HepG2 (cell line): ENCODE data around the gene YY1. TPM values are rescaled to one million over a fixed set of nuclear protein-coding genes. Genes with fewer than 3 reads are reported as not detected.

Source experiments
- CBX5 ChIP-seq: sonication (generic); formaldehyde crosslinking; IDR thresholded peaks from 2 replicates; pipeline ENCODE4 v1.4.0; 2020; ENCODE audit warnings: missing genetic modification reagents, borderline replicate concordance
- FOXA1 ChIP-seq, 2 experiments: fragments of 450-650 bp in 1 of 2; sonication (generic) in 1 of 2; formaldehyde crosslinking in 1 of 2; IDR thresholded peaks; 2 replicates each; pipeline versions ENCODE4 v1.4.0 to v1.6.1; 2016 to 2020; ENCODE audit warnings: missing genetic modification reagents in 1 of 2
- GPBP1L1 ChIP-seq: sonication (generic); formaldehyde crosslinking; IDR thresholded peaks from 2 replicates; pipeline ENCODE4 v1.5.0; 2020; ENCODE audit warnings: mild to moderate bottlenecking, missing genetic modification reagents
- HDAC2 ChIP-seq: sonication (generic); formaldehyde crosslinking; IDR thresholded peaks from 2 replicates; pipeline ENCODE4 v1.4.0; 2020; ENCODE audit warnings: missing genetic modification reagents
- ISX ChIP-seq: sonication (generic); formaldehyde crosslinking; conservative IDR thresholded peaks from 2 replicates; pipeline ENCODE4 v1.5.0; 2020; ENCODE audit warnings: missing genetic modification reagents
- KDM3A ChIP-seq: IDR thresholded peaks from 2 replicates; pipeline ENCODE4 v1.6.1; 2018; ENCODE audit warnings: low read depth, missing compliant biosample characterization
- RXRA ChIP-seq: sonication (generic); formaldehyde crosslinking; IDR thresholded peaks from 2 replicates; pipeline ENCODE4 v1.5.1; 2020; ENCODE audit warnings: missing genetic modification reagents
- TERF1 ChIP-seq: sonication (generic); formaldehyde crosslinking; IDR thresholded peaks from 2 replicates; pipeline ENCODE4 v1.8.0; 2022; ENCODE audit warnings: mild to moderate bottlenecking, missing genetic modification reagents, moderate library complexity
- ZFY ChIP-seq: sonication (generic); formaldehyde crosslinking; IDR thresholded peaks from 2 replicates; pipeline ENCODE4 v1.4.0; 2020; ENCODE audit warnings: missing genetic modification reagents
- ZGPAT ChIP-seq: IDR thresholded peaks from 2 replicates; pipeline ENCODE4 v1.6.1; 2016; ENCODE audit warnings: mild to moderate bottlenecking
- ZKSCAN8 ChIP-seq: IDR thresholded peaks from 2 replicates; pipeline ENCODE4 v1.6.1; 2016; ENCODE audit warnings: borderline replicate concordance, missing genetic modification reagents, missing compliant biosample characterization
- ZNF414 ChIP-seq: sonication (generic); formaldehyde crosslinking; IDR thresholded peaks from 2 replicates; pipeline ENCODE4 v1.5.0; 2020; ENCODE audit warnings: missing genetic modification reagents
- ZNF496 ChIP-seq: sonication (generic); formaldehyde crosslinking; IDR thresholded peaks from 2 replicates; pipeline ENCODE4 v1.8.1; 2023; ENCODE audit warnings: mild to moderate bottlenecking, moderate library complexity, missing genetic modification reagents; ENCODE audit not compliant: insufficient replicate concordance
- ZNF781 ChIP-seq: sonication (generic); formaldehyde crosslinking; IDR thresholded peaks from 2 replicates; pipeline ENCODE4 v1.5.1; 2020; ENCODE audit warnings: borderline replicate concordance, mild to moderate bottlenecking, missing genetic modification reagents; ENCODE audit errors: not compliant biosample characterization
- ZSCAN25 ChIP-seq: sonication (generic); formaldehyde crosslinking; IDR thresholded peaks from 2 replicates; pipeline ENCODE4 v1.8.0; 2022; ENCODE audit warnings: mild to moderate bottlenecking, missing genetic modification reagents
- polyA plus RNA-seq, 8 experiments: library from polyadenylated mRNA; depleted of rRNA in 3 of 8; stranded (reverse) in 7 of 8; unstranded in 1 of 8; fragments of >200 nt; fragmentation: Illumina TruSeq in 4 of 8; extraction: Trizol in 4 of 8; gene quantifications; 2 replicates each; pipeline versions ENCODE4 v1.2.1 to v1.2.3, GENCODE V29; 2011 to 2016; ENCODE audit warnings: low read depth in 4 of 8, missing spikeins in 1 of 8, mixed read lengths in 1 of 8; ENCODE audit not compliant: insufficient read depth in 1 of 8
- total RNA-seq, 5 experiments: library from RNA; depleted of rRNA; stranded (reverse); fragments of >200 nt; fragmentation: Illumina TruSeq; extraction: Trizol; gene quantifications; 2 replicates each; pipeline ENCODE4 v1.2.3, GENCODE V29; 2016; ENCODE audit warnings: low read depth in 1 of 5
- TF ChIP-seq, protein P1 (sequence below): sonication (generic); formaldehyde crosslinking; IDR thresholded peaks from 2 replicates; pipeline ENCODE4 v1.8.0; 2022; ENCODE audit warnings: mild to moderate bottlenecking, missing genetic modification reagents; ENCODE audit not compliant: insufficient replicate concordance
- TF ChIP-seq, protein P2 (sequence below): sonication (generic); formaldehyde crosslinking; IDR thresholded peaks from 2 replicates; pipeline ENCODE4 v1.4.0; 2020; ENCODE audit warnings: mild to moderate bottlenecking, missing genetic modification reagents
- TF ChIP-seq, protein P3 (sequence below): sonication (generic); formaldehyde crosslinking; IDR thresholded peaks from 2 replicates; pipeline ENCODE4 v1.8.0; 2023; ENCODE audit warnings: mild to moderate bottlenecking, missing genetic modification reagents

YY1 gene
- total and polyA plus RNA-seq, 2 of the 13 experiments (the other 11 are each of a cell fraction or from before 2014, with no cell fraction given) = 29.4 to 68.1 TPM

DNA sequence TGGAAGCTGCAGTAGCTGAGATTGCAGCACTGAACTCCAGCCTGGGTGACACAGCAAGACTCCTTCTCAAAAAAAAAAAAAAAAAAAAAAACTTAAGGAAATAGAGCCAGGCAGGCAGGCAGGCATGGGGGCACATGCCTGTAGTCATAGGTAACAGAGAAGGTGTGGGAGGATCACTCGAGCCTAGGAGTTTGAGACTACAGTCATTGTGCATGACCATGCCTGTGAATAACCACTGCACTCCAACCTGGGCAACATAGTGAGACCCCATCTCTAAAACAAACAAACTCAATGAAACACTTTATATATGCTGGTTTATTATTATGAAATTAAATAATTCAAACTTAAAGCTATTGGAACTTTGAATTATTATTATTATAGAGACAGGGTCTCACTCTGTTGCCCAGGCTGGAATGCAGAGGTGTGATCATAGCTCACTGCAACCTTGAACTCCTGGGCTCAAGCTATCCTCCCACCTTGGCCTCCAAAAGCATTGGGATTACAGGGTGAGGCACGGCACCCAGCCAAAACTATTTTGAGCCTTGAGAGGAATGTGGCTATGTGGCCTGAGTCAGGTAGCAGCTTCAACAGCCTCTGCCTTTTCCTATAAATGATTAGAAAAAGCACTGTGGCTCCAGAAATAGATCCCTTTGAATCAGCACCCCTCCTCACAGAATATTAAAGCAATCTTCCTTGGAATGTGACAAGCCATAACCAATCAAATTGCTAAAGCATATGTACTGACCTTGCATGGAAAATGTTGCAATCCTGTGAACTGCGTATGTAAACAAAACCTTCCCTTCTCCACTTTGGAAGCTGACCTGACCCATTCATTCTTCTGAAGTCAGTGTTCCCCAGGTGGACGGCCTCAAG is 34.7 kb upstream of the YY1 start (continued):
- TF ChIP-seq, protein P1, sequence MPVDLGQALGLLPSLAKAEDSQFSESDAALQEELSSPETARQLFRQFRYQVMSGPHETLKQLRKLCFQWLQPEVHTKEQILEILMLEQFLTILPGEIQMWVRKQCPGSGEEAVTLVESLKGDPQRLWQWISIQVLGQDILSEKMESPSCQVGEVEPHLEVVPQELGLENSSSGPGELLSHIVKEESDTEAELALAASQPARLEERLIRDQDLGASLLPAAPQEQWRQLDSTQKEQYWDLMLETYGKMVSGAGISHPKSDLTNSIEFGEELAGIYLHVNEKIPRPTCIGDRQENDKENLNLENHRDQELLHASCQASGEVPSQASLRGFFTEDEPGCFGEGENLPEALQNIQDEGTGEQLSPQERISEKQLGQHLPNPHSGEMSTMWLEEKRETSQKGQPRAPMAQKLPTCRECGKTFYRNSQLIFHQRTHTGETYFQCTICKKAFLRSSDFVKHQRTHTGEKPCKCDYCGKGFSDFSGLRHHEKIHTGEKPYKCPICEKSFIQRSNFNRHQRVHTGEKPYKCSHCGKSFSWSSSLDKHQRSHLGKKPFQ (CRISPR knock-in tag) = peak; percentile 91
- TF ChIP-seq FOXA1 (IDR thresholded peaks at IDR 0.05) = peak; percentile 69
- TF ChIP-seq FOXA1 (CRISPR knock-in tag; IDR thresholded peaks at IDR 0.05) = peak; percentile 97
- peak; percentile 63; the same call in 1 of the 2 replicates for TF ChIP-seq ZGPAT
- TF ChIP-seq ISX = no peak
- TF ChIP-seq, protein P2, sequence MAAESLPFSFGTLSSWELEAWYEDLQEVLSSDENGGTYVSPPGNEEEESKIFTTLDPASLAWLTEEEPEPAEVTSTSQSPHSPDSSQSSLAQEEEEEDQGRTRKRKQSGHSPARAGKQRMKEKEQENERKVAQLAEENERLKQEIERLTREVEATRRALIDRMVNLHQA (CRISPR knock-in tag) = no peak
- no peak for TF ChIP-seq TERF1 (CRISPR knock-in tag)
- no peak for TF ChIP-seq ZNF496 (CRISPR knock-in tag)
- no peak for TF ChIP-seq ZSCAN25
- TF ChIP-seq GPBP1L1 (CRISPR knock-in tag) = no peak
- no peak for TF ChIP-seq KDM3A
- TF ChIP-seq, protein P3, sequence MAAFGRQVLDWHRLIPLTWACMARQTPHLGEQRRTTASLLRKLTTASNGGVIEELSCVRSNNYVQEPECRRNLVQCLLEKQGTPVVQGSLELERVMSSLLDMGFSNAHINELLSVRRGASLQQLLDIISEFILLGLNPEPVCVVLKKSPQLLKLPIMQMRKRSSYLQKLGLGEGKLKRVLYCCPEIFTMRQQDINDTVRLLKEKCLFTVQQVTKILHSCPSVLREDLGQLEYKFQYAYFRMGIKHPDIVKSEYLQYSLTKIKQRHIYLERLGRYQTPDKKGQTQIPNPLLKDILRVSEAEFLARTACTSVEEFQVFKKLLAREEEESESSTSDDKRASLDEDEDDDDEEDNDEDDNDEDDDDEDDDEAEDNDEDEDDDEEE (CRISPR knock-in tag) = no peak
- peak; percentile 40; the same call in 1 of the 2 replicates for TF ChIP-seq RXRA
- peak; percentile 22; the same call in 1 of the 2 replicates for TF ChIP-seq ZFY (CRISPR knock-in tag)
- TF ChIP-seq ZNF414 (CRISPR knock-in tag) = 0 out of 2 replicates have a peak, but pooled peaks have one; percentile 31
- no peak for TF ChIP-seq ZNF781 (CRISPR knock-in tag)
- no peak for TF ChIP-seq CBX5 (CRISPR knock-in tag)
- peak; percentile 93 for TF ChIP-seq HDAC2 (CRISPR knock-in tag)
- peak; percentile 65; the same call in 1 of the 2 replicates for TF ChIP-seq ZKSCAN8 (CRISPR knock-in tag)
